NCI-H748 treated with DMSO at 0.1 percent for 48 hours (cell line): ENCODE measurements around the gene AHSA1.

Experiments used
- DNase-seq: peaks from one replicate; lab custom pipeline; 2025; lab: John Stamatoyannopoulos, UW

Gene AHSA1

DNA sequence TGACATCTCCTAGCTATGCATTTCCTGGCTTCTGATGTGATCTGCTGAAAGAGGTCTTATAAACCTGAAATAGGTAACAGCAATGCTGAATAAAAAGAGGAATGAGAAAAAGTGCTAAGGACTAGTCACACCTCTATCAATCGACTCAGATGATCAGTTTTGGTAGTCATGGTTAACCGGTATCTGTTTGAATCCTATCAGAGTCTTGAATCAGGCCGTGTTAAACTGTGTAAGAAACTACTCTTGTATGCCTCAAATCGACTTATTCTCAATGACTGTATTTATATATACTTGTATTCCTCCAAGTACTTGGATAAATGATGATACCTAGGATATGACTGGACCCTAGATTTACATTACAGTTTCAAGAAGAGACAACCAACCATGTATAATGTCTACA, 51.5 kb downstream of the AHSA1 start:
- DNase-seq = no peak

- DNase-seq = no peak
Measured at GRCh38 chr14:77511486-77512162, 53.7 kb downstream of the AHSA1 start.

DNA sequence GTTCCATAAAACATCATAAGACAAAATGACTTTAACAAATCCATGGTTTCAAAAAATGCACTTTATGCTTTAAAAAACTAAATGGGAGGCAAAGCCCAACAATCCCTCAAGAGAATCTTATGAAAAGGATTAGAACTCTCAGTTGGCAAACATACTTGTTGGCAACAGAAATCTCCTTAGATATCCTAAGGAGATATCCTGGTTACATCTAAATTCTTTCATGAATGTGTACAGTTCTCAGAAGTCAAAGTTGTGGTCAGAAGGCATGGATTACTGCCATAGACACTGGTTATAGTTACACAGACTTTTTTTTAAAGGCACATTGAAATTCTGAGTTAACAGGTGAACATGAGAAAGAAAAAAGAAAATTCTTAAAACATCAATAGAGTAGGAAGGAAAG, 58.2 kb downstream of the AHSA1 start:
- DNase-seq = no peak
